Measurements from ENCODE around the gene EFCAB9.

- TF ChIP-seq CTCF (conservative IDR thresholded peaks at IDR 0.05 in 1 of 2, IDR thresholded peaks at IDR 0.05 in 1 of 2; ENCODE audit: low read depth in 1 of 2, low read length in 2 of 2) (no peak), EZH2 (IDR thresholded peaks at IDR 0.05; ENCODE audit: low read length, missing control alignments) (no peak)
These were observed 23.7 kb upstream of the EFCAB9 start for GRCh38 chr5:172170251-172170701.
